IPS DF 6.9 (cell line): ENCODE measurements around the gene ACAP2.

Experiments
- DNase-seq: peaks from one replicate; pipeline ENCODE4 v3.0.0-alpha.2; 2013; ENCODE audit warnings: low read depth, low spot score
- H3K27ac ChIP-seq: one replicate; pipeline ENCODE4 v1.5.1; 2013; ENCODE audit warnings: low read length, control low read depth
- H3K27me3 ChIP-seq: 2 replicates; pipeline ENCODE4 v1.6.1; 2013; ENCODE audit warnings: mild to moderate bottlenecking, low read length; ENCODE audit not compliant: control insufficient read depth, insufficient read depth
- H3K36me3 ChIP-seq: 2 replicates; pipeline ENCODE4 v1.6.1; 2013; ENCODE audit warnings: low read length; ENCODE audit not compliant: control insufficient read depth, insufficient read depth
- H3K4me1 ChIP-seq: 2 replicates; pipeline ENCODE4 v1.6.1; 2013; ENCODE audit warnings: low read length; ENCODE audit not compliant: control insufficient read depth, insufficient read depth
- H3K4me3 ChIP-seq: 2 replicates; pipeline ENCODE4 v1.5.1; 2013; ENCODE audit warnings: mild to moderate bottlenecking, low read length
- H3K9me3 ChIP-seq: 2 replicates; pipeline ENCODE4 v1.6.1; 2013; ENCODE audit warnings: low read length, inconsistent platforms; ENCODE audit not compliant: control insufficient read depth, insufficient read depth
- WGBS: extraction: QIAGEN DNeasy Blood & Tissue Kit; methylation state at CpG from one replicate; pipeline ENCODE4 v1.1.7; 2013; ENCODE audit warnings: mixed read lengths, missing lambda C conversion rate; ENCODE audit not compliant: insufficient read length, insufficient coverage; 5-methylcytosine and 5-hydroxymethylcytosine counted together

Gene ACAP2

DNA sequence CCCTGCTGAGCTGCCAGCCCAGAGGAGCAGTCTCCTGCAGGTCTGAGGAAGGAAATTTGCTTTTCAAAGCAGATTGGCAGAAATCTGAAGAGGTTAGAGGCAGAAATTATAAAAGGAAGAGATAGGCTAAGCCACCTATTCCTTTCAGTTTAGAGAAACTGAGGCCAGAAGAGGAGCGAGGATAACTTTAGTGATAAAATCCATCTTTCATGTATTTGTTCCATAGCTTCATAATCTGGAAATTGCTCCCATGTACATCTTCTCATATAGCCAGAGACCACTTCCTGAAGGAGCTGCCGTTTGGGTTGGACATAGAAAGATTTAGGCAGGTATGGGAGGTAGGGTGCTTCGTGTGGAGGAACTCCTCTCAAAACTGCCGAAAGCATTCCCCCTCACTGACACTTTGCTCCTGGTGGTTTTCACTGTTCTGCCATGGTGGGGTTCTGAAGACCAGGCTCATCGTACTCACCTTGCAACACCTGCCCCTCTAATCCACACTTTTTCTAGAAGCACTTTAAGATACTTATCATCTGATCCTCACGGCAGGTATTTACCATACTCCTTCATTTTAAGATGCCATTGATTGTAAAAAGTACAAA lies 670 bp upstream of the ACAP2 start:
- no peaks in the 10 kb centered on the region for H3K36me3 ChIP-seq
- no peak for DNase-seq
- H3K4me3 ChIP-seq, result no peak overlapping the region
- H3K9me3 ChIP-seq, result no peaks in the 10 kb centered on the region
- H3K27me3 ChIP-seq, result no peaks in the 10 kb centered on the region
- WGBS, result no CpG with 5 or more reads among the region's 6 CpGs
- H3K27ac ChIP-seq, result no peak overlapping the region
- peaks cover 2% of the 10 kb centered on the region; the same call in 1 of the 2 replicates for H3K4me1 ChIP-seq

DNA sequence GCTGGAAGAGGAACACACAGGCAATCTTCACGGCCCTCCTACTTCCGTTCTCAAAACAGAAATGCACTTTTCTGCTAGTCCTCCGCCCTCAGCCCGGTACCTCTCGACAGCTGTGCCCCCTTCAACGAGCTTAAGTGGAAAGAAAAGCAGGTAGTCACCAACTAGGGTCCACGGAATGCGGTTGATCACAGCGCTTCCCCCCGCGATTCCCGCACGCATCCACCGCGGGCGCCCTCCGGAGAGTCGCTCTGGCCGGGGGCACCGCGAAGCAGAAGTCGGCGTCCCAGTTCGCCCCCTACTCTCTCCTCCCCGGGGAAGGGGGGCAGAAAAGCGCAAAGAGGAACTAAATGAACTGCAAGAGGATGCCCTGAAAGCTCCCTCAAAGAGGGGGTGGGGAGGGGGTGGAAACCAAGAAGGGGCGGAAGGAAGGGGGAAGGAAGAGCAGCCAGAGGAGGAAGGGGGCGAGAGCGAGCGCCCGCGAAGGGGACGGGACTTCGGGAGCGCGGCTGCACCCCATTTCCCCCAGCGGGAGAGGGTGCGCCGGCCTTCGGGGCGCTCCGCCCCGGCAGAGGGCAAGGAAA lies 738 bp downstream of the ACAP2 start:
- Histone ChIP-seq H3K27me3 (no peaks in the 10 kb centered on the region), H3K27ac (no peak overlapping the region), H3K36me3 (no peaks in the 10 kb centered on the region), H3K4me3 (peak overlapping the region; percentile 54), H3K4me1 (peaks cover 2% of the 10 kb centered on the region; the same call in 1 of the 2 replicates), H3K9me3 (no peaks in the 10 kb centered on the region)
- WGBS, result no CpG with 5 or more reads among the region's 43 CpGs
- DNase-seq, result no peak

DNA sequence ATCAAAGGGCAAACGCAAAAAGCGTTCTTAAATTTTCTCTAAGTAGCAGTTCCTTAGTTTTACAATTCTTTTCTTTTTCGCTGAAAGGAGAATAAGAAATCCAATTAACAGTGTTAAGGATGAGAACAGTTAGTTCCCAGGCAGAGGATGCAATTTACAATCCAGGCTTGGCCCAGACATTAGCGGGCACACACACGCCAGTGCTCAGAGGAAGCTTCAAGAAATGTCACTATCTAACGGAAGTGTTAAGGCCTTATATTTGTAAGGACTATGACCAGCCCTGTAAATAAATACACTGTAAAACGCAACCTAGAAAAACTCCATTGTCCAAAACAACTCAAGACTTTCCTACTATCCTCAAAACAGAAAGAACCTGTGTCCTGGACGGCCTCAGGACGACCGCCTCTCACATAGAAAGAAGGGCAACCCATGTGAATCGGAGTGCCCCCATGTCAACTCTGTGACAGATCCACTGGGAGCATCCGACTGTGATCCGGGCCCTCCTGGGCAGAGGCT lies 1.3 kb downstream of the ACAP2 start:
- no peaks in the 10 kb centered on the region for H3K36me3 ChIP-seq
- WGBS, result no CpG with 5 or more reads among the region's 13 CpGs
- no peak overlapping the region for H3K27ac ChIP-seq
- peaks cover 2% of the 10 kb centered on the region; the same call in 1 of the 2 replicates for H3K4me1 ChIP-seq
- peak overlapping the region; percentile 54; the same call in 1 of the 2 replicates for H3K4me3 ChIP-seq
- H3K27me3 ChIP-seq, result no peaks in the 10 kb centered on the region
- H3K9me3 ChIP-seq, result no peaks in the 10 kb centered on the region
- no peak for DNase-seq

DNA sequence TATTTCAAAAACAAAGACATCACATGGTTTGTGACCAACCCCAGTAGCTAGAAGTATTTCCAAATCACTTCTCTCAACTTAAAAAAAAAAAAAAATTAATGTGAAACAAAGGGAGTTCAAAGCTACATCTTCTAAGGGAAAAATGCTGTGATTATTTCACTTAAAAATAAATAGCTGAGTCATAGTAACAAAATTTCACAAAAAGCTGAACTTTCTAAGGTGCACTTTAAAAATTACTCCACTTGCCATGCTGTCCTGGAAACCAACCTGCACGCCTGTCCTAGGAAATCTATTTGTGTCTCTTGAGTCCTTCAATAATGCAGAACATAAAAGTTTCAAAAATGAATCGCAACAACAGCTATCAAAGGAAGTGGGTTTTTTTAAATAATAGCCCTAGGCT lies 1.8 kb downstream of the ACAP2 start:
- DNase-seq, result no peak
- Histone ChIP-seq H3K36me3 (no peaks in the 10 kb centered on the region), H3K4me3 (no peak overlapping the region), H3K27me3 (no peaks in the 10 kb centered on the region), H3K4me1 (peaks cover 2% of the 10 kb centered on the region; the same call in 1 of the 2 replicates), H3K27ac (no peak overlapping the region), H3K9me3 (no peaks in the 10 kb centered on the region)
- WGBS, result no CpG with 5 or more reads among the region's 2 CpGs

DNA sequence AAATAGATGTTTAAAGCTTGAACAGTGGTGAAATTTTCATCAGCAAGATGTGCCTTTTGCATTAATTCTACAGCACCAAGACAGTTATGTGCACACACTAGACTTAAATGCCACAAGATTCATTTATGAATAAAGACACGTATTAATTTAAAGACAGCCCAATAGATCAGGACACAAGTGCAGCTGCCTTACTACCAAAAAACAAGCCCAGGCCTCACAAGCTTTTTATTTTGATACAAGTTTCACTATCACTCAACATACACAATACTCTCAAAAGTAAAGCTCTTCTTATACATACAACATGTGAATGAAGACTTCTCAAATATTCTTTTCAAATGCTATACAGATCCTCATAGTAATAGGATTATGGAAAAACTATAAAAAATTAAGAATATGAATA lies 2.4 kb downstream of the ACAP2 start:
- H3K4me1 ChIP-seq, result peaks cover 2% of the 10 kb centered on the region; the same call in 1 of the 2 replicates
- H3K9me3 ChIP-seq, result no peaks in the 10 kb centered on the region
- no peak for DNase-seq
- H3K36me3 ChIP-seq, result no peaks in the 10 kb centered on the region
- no CpG with 5 or more reads among the region's 1 CpG for WGBS
- no peaks in the 10 kb centered on the region for H3K27me3 ChIP-seq
- H3K4me3 ChIP-seq, result no peak overlapping the region
- no peak overlapping the region for H3K27ac ChIP-seq

DNA sequence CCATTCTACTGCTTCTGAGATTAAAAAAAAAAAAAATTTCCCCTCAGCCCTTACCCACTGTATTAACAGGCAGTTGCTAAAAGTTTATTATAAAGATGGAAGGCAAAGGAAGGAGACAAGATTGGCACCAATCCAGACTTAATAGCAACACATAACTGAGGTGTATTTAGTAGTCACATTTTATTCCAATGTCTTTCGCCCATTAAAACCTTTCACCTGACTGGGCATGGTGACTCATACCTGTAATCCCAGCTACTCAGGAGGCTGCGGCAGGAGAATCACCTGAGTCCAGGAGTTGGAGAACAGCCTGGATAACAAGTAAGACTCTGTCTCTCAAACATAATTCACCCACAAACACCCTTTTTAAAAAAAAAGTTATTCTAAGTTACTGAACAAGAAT lies 4.4 kb downstream of the ACAP2 start:
- H3K27me3 ChIP-seq, result no peaks in the 10 kb centered on the region; the same call in 1 of the 2 replicates
- H3K9me3 ChIP-seq, result no peaks in the 10 kb centered on the region
- H3K4me3 ChIP-seq, result no peak overlapping the region
- H3K27ac ChIP-seq, result no peak overlapping the region
- no CpG with 5 or more reads among the region's 2 CpGs for WGBS
- no peaks in the 10 kb centered on the region for H3K36me3 ChIP-seq
- H3K4me1 ChIP-seq, result no peaks in the 10 kb centered on the region; the same call in 1 of the 2 replicates
- DNase-seq, result no peak

DNA sequence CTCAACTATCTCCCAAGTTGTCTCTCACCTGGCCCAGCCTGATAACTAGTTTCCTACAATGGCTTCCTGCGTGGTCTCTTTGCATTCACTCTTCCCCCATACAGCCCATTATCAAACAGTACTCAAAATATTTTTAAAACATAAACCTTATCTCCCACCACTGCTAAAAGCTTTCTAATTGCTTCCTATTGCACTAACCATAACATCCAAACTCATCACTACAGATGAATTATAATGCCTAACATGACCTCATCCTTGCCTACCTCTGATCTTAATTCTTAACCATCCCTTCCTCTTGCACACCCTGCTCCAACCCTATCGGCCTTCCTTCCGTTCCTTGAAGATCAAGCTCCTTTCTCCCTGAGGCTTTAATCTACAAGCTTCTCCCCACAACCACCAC lies 17.0 kb downstream of the ACAP2 start:
- Histone ChIP-seq H3K27me3 (no peaks in the 10 kb centered on the region), H3K4me1 (no peaks in the 10 kb centered on the region), H3K9me3 (no peaks in the 10 kb centered on the region), H3K36me3 (no peaks in the 10 kb centered on the region), H3K27ac (no peak overlapping the region), H3K4me3 (no peak overlapping the region)
- no CpG with 5 or more reads among the region's 3 CpGs for WGBS
- no peak for DNase-seq

DNA sequence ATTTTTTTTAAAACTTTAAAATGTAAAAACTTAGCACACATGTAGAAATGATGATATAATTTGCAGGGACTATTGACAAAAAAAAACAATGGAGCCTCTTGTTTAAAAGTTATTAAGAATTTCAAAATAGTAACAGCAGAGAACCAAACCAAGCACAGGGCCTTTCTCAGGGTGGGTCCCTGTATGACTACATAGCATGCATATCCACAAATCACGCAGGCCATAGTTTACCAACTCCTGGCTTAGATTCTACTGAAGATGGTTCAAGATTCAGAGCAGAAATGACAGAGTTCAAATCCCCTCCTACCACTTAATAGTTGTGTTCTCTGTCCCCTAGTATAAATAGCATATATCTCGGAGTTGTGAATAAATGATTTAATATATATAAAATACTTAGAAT lies 19.0 kb downstream of the ACAP2 start:
- Histone ChIP-seq H3K9me3 (no peaks in the 10 kb centered on the region), H3K4me1 (no peaks in the 10 kb centered on the region), H3K27ac (no peak overlapping the region), H3K36me3 (no peaks in the 10 kb centered on the region), H3K27me3 (no peaks in the 10 kb centered on the region), H3K4me3 (no peak overlapping the region)
- WGBS, result no CpG with 5 or more reads among the region's 2 CpGs
- no peak for DNase-seq

DNA sequence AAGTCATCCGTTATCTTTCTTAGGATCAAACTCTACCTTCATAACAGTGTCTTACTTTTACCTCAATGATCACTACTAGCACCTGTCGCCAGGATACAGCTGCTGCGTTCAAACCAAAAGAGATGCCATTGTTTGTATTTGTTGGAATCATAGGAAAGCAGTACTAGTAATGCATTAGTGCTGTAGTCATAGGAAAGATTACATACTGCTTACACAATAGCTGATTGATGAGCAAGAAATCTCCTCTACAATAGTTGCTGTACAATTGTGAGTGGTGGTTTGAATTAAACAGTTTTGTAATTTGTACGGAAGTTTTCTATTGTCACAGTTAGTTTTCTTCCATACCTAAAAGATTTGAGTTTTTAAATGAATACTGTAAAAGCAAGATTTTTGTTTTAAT lies 21.4 kb downstream of the ACAP2 start:
- no CpG with 5 or more reads among the region's 4 CpGs for WGBS
- H3K4me1 ChIP-seq, result no peaks in the 10 kb centered on the region
- no peaks in the 10 kb centered on the region for H3K27me3 ChIP-seq
- H3K36me3 ChIP-seq, result no peaks in the 10 kb centered on the region
- no peaks in the 10 kb centered on the region for H3K9me3 ChIP-seq
- no peak overlapping the region for H3K4me3 ChIP-seq
- no peak for DNase-seq
- no peak overlapping the region for H3K27ac ChIP-seq

DNA sequence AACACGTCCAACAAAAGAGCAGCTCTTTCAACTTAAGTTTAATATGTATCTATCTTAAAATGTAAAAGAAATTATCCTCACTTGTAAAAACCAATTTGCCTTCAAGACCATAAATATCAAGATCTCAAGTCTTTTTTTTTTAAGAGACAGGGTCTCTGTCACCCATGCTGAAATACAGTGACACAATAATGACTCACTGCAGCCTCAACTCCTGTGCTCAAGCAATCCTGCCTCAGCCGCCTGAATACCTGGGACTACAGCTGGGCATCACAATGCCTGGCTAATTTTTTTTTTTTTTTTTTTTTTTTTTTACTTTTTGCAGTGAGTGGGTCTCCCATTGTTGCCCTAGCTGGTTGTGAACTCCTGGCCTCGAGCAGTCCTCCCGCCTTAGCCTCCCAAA lies 26.0 kb downstream of the ACAP2 start:
- Histone ChIP-seq H3K4me3 (no peak overlapping the region), H3K4me1 (no peaks in the 10 kb centered on the region), H3K36me3 (no peaks in the 10 kb centered on the region), H3K27me3 (no peaks in the 10 kb centered on the region), H3K9me3 (no peaks in the 10 kb centered on the region), H3K27ac (no peak overlapping the region)
- WGBS, result no CpG with 5 or more reads among the region's 4 CpGs
- DNase-seq, result no peak

DNA sequence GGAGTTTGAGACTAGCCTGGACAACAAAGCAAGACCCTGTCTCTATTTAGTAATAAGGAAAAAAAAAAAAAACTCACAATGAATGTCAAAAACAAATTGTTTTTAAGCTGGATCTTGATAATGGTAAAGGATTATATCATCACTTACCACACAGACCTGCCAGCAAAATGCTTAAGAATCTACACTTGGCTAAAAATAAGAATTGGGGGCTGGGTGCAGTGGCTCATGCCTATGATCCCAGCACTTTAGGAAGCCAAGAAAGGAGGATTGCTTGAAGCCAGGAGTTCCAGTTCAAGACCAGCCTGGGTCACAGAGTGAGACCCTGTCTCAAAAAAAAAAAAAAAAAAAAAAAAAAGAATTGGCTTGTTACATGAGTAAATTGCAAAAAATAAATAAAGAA lies 31.0 kb downstream of the ACAP2 start:
- no peak for DNase-seq
- H3K4me1 ChIP-seq, result 0 out of 2 replicates have a peak, but pooled peaks cover 1% of the 10 kb centered on the region
- no peak overlapping the region for H3K27ac ChIP-seq
- no peaks in the 10 kb centered on the region for H3K9me3 ChIP-seq
- H3K27me3 ChIP-seq, result no peaks in the 10 kb centered on the region
- no peak overlapping the region for H3K4me3 ChIP-seq
- no peaks in the 10 kb centered on the region for H3K36me3 ChIP-seq
